Esophagus muscularis mucosa (tissue), 3 donors: ENCODE results near the gene ATAD1.

Experiments used
- CTCF ChIP-seq, 3 experiments: fragments of 200-600 bp in 2 of 3; fragments of 450-650 bp in 1 of 3; sonication (generic) in 2 of 3; IDR thresholded peaks; one replicate each; pipeline ENCODE4 v1.5.1; 2017 to 2019; ENCODE audit warnings: antibody characterized with exemption in 3 of 3, mild to moderate bottlenecking in 2 of 3, moderate library complexity in 1 of 3
- EP300 ChIP-seq: sonication (generic); formaldehyde crosslinking; IDR thresholded peaks from one replicate; pipeline ENCODE4 v1.6.1; 2017; ENCODE audit warnings: antibody characterized with exemption

GRCh38 chr10:87740254-87740655 is 77.8 kb downstream of the ATAD1 start:
- TF ChIP-seq CTCF (IDR thresholded peaks at IDR 0.05) (no peak), EP300 (no peak)
